G401.6 (cell line): Measurements from ENCODE around the gene PROC.
"Not testable (repeated sequence)": the region's sequence is repeated elsewhere in the genome, so short reads cannot be mapped to it uniquely, and the experiment has no call there.

Source experiments
- FAIRE-seq: peaks from 2 replicates; lab custom pipeline; 2012; peaks lifted over from hg19 to GRCh38; lab: Jason Lieb, UNC

PROC gene

DNA sequence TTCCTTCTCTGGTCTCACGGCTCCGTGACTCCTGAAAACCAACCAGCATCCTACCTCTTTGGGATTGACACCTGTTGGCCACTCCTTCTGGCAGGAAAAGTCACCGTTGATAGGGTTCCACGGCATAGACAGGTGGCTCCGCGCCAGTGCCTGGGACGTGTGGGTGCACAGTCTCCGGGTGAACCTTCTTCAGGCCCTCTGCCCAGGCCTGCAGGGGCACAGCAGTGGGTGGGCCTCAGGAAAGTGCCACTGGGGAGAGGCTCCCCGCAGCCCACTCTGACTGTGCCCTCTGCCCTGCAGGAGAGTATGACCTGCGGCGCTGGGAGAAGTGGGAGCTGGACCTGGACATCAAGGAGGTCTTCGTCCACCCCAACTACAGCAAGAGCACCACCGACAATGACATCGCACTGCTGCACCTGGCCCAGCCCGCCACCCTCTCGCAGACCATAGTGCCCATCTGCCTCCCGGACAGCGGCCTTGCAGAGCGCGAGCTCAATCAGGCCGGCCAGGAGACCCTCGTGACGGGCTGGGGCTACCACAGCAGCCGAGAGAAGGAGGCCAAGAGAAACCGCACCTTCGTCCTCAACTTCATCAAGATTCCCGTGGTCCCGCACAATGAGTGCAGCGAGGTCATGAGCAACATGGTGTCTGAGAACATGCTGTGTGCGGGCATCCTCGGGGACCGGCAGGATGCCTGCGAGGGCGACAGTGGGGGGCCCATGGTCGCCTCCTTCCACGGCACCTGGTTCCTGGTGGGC, 10.0 kb downstream of the PROC start:
- FAIRE-seq, result no peak

GRCh38 chr2:127428815-127429109, 10.5 kb downstream of the PROC start:
- no peak for FAIRE-seq

- FAIRE-seq, result no peak
Measured at GRCh38 chr2:127429291-127429690, 11.1 kb downstream of the PROC start.

DNA sequence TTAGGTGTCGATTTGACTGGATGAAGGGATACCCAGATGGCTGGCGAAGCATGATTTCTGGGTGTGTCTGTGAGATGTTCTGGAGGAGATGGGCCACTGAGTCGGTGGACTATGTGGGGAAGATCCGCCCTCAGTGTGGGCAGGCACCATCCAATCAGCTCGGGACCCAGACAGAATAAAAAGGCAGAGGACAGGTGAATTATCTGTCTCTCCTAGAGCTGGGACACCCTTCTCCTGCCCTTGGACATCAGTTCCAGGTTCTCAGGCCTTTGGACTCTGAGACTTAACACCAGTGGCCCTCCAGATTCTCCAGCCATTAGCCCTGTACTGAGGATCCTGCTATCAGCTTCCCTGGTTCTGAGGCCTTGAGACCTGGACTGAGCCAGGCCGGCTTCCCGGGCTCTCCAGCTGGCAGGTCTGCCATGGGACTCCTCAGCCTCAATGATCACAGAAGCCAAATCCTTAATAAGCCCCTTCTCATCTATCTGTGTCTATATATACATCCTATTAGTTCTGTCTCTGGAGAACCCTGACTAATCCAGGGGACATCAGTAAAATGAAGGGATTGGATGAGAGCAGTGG, 11.7 kb downstream of the PROC start:
- FAIRE-seq, result no peak

DNA sequence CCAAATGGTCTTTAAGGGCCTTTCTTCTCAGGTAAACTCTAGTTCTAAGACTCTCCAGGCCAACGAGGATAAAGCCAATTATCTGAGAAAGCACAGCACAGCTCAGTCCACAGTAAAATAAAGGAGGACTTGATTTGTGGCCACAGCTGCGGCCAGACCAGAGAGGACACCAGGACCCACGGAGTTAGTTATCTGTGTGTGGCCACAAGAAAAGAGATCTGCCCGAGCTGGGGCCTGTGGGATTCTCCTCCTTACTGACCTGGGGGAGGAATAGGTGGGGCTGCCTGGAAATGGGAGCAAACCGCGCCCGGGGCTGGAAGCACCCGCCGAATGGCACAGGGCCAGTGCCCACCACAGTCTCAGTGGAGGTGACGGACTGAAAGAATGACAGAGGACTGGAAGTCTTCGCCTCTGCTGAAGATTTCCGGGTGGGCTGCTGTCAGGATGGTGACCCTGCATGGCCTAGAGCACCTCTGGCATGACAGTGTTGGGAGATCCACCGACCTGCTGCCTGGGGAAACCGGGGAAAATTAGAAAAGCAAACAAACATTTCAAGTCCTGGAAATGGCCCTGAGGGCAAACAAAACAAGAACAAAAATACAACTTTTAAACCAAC, 13.3 kb downstream of the PROC start:
- no peak for FAIRE-seq

DNA sequence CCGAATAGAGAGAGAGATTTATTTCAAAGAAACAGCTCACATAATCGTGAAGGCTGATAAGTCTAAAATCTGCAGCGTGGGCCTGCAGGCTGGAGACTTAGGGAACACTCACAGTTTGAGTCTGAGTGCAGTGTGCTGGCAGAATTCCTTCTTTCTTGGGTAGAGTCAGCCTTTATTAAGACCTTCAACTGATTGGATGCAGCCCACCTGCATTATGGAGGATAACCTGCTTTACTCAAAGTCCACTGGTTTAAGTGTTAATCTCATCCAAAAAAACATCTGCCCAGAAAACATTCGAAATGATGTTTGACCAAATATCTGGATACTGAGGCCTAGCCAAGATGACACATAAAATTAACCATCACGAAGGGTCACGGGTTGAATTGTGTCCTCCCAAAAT, 16.3 kb downstream of the PROC start:
- FAIRE-seq, result no peak

DNA sequence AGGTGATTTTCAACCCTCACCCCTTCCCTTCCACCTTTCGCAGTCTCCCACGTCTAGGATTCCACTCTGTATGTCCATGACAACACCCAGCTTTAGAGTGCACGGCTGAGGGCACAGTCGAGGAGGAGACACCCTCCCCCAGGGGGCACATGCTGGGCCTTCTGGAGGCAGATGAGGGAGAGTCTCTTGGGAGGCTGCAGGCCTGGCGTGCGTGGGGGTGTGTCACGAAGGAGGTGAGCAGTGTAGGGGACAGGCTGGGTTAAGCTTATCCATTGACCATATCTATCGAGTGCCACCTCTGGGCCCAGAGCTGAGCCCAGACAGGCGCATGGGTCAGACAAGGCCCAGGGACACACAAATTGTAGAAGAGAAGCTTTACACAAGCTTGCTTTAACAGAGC, 18.8 kb downstream of the PROC start:
- FAIRE-seq, result no peak

DNA sequence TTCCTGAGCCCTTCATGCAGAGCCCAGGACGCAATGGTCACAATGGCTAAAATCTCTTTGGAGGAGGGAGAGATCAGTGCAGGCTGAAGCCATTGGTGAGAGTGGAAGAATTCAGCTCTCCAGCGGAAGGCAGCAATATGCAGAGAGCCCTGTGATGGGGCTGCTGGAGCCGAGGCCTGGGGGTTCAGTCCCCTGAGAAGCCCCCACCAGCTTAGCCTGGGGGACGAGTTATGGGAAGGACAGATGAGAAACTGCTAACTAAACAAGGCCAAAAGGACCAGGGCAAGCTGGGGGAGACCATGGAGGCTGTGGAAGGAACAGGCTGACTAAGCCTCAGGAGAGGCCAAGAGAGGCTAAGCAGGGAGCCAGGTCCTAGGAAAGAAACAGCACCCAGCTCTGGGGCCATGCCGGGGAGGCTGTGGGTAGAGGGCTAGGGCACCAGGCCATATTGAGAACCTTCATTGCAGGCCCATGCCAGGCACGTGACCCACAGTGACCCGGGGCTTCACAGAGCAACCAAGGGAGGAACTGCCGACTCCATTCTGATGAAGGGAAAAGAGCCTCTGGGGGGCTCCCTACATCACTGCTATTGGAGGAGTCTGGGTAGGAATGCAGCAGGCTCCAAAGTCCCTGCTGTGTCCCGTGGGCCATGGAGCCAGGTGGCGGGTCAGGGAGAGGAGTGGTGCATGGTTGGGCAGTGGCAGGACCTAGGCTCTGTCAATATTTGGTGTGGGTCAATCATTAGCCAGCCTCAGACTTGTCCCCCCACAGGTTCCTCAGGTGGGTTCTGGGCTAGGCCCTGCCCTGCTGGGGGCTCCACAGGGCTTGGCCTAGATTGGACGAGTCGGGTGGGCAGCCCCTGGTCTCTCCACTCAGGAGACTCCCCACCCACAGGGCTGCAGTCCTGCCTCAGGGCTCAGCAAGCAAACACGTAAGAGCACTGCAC, 19.8 kb downstream of the PROC start:
- FAIRE-seq, result no peak

DNA sequence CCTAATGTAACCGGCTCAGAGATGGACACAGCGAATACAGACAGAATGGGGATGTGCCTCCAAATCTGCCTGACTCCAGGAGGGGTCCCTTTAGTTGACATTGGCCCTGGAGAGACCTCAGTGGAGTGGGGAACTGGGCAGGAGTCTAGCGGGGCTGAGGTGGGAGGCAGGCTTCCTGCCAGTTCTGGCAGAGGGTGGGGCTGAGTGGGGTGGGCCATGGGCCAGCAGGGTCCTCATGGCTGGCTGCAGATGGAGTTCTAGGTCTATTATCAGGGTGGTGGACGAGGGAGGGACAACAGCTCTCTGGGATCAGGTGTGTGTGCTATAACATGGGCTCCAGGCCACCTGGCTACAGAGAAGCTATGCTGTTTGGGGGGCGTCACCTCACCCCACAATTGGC, 21.1 kb downstream of the PROC start:
- FAIRE-seq, result no peak

DNA sequence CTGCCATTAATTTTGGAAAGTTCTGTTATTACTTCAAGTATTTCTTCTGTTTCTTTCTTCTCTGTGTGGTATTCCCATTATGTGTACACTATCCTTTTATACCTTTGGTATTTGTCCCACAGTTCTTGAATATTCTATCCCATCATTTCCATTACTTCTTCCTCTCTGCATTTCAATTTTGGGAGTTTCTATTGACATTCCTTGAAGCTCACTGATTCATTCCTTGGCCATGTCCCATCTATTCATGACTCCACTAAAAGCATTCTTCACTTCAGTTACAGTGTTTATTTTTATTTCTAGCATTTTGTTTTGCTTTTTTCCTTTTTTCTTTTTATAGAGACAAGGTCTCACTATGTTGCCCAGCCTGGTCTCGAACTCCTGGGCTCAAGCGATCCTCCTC, 30.3 kb downstream of the PROC start:
- no peak for FAIRE-seq

GRCh38 chr2:127449414-127449813, 31.2 kb downstream of the PROC start:
- no peak for FAIRE-seq

DNA sequence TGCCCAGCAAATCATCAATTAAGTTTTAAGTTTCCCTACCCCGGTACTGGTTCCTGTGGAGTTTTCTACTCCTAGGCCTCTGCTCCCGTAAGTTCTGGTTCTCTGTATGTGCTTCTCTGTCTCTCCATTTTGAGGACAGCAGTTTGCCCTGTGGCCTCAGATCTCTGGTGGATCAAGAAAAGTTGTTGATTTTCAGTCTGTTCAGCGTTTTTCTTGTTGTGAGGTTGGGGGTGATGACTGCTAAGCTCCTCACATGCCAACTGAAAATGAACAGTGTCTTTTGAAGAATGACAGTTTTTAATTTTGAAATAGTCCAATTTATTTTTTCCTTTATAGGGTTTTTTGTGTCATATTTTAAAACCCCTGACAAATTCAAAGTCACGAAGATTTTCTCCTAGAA, 31.7 kb downstream of the PROC start:
- FAIRE-seq, result no peak

- FAIRE-seq, result no peak
Measured at GRCh38 chr2:127451981-127452380, 33.8 kb downstream of the PROC start.

- not testable (repeated sequence) for FAIRE-seq
Measured at GRCh38 chr2:127452423-127452822, 34.2 kb downstream of the PROC start.

- FAIRE-seq, result no peak
Measured at GRCh38 chr2:127453013-127453391, 34.8 kb downstream of the PROC start.

DNA sequence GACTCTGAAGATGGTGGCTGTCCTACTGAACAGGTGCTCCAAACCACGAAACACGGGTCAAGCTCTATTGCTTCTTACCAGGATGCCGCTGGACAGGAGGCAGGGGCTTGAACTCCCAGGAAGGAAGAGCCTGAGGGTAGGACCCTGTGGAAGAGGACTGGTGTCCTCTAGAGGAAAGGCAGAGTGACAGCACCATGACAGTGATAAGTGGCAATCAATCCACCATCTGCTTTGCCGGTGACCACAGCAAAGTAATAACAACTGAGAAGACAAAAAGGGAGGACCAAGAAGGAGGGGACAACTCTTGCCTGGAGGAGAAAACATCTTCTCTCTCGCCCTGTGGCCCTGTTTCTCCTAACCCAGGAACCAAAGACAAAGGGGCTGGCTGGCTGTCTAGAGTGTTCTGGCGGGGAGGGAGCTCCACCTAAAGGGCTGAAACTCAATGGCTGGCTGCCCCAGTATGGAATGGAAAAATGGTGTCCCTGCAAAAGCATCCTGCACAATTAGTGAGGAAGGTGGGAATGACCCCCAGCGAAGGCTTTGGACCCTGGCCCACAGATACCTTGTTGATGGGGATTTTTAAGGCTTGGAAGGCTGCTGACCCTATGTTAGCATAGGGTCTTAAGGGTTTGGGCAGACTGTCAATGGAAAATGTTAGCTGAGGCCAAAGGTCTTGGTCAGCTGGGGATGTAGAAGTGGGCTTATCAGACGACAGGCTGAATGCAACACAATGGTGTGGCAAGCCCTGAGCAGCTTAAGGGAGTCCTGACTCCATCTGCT, 35.4 kb downstream of the PROC start:
- FAIRE-seq, result no peak

DNA sequence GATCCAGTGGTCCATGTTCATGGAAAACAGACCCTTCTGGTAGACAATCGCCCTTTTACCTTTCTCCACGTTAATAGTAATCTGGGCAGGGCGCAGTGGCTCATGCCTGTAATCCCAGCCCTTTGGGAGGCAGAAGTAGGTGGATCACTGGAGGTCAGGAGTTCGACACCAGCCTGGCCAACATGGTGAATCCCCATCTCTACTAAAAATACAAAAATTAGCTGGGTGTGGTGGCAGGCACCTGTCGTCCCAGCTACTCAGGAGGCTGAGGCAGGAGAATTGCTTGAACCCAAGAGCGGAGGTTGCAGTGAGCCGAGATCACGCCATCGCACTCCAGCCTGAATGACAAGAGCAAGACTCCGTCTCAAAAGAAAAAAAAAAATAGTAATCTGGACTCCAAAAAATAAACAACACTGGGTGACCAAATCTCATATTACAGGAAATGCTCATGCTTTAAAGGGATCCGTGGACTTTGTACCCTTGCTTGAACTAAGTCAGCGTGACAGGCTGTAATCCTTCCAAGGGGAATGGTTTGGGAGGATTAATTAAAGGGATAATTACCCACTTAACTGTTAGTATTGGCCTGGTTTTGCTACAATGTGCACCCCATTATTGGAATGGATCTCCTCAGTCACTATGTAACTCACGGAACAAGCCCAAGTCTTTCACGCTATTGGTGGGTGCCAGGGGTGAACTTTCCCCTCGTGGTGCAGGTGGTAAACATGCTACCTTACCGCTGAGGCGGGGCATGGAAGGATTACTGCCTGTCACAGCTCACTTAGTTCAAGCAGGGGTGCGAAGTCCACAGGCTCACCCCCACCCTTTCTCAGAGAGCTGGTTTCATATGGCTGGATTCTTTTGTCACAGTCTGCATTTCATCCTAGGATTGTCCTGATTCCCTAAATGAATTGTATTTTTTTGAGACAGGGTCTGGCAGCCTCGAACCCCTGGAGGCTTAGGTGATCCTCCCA, 36.7 kb downstream of the PROC start:
- FAIRE-seq, result no peak

GRCh38 chr2:127455566-127456493, 37.6 kb downstream of the PROC start:
- no peak for FAIRE-seq

GRCh38 chr2:127456960-127457359, 38.7 kb downstream of the PROC start:
- FAIRE-seq, result no peak

- FAIRE-seq, result no peak
Measured at GRCh38 chr2:127462461-127462860, 44.2 kb downstream of the PROC start.
